Sigmoid colon (tissue), 7 donors: ENCODE measurements around the gene RHOV. TPM values are rescaled to one million over a fixed set of nuclear protein-coding genes. Genes with fewer than 3 reads are reported as not detected.

ENCODE experiments used
- DNase-seq: peaks from one replicate; pipeline ENCODE4 v3.0.0-alpha.2; 2019
- H3K27ac ChIP-seq, 4 donors: fragments of 200-600 bp; sonication (generic); one replicate each; pipeline ENCODE4 v1.5.1; 2016 to 2019; ENCODE audit warnings: mild to moderate bottlenecking in 1 of 4
- H3K27me3 ChIP-seq, 3 donors: fragments of 200-600 bp; sonication (generic); one replicate each; pipeline ENCODE4 v1.5.1; 2019; ENCODE audit warnings: mild to moderate bottlenecking in 1 of 3
- H3K36me3 ChIP-seq, 4 donors: fragments of 200-600 bp; sonication (generic); one replicate each; pipeline ENCODE4 v1.5.1; 2016 to 2019
- H3K4me1 ChIP-seq, 4 donors: fragments of 200-600 bp; sonication (generic); one replicate each; pipeline ENCODE4 v1.5.1; 2017 to 2019
- H3K4me3 ChIP-seq, 4 donors: fragments of 200-600 bp; sonication (generic); one replicate each; pipeline ENCODE4 v1.5.1; 2017 to 2019; ENCODE audit warnings: mild to moderate bottlenecking in 2 of 4, moderate library complexity in 1 of 4
- H3K9me3 ChIP-seq, 4 donors: fragments of 200-600 bp in 3 of 4; sonication (generic) in 3 of 4; one replicate each; pipeline versions ENCODE4 v1.5.1 to v1.6.1; 2013 to 2019
- CTCF ChIP-seq, 4 experiments: fragments of 450-650 bp in 3 of 4; fragments of 200-600 bp in 1 of 4; IDR thresholded peaks; one replicate each; pipeline ENCODE4 v1.5.1; 2016 to 2019; ENCODE audit warnings: antibody characterized with exemption in 4 of 4, mild to moderate bottlenecking in 3 of 4, moderate library complexity in 2 of 4
- EP300 ChIP-seq, 4 donors: sonication (generic); formaldehyde crosslinking; IDR thresholded peaks; one replicate each; pipeline ENCODE4 v1.6.1; 2017; ENCODE audit warnings: antibody characterized with exemption in 4 of 4
- POLR2A ChIP-seq, 2 donors: fragments of 450-650 bp; IDR thresholded peaks; one replicate each; pipeline ENCODE4 v1.6.1; 2016; ENCODE audit warnings: antibody characterized with exemption in 2 of 2, mild to moderate bottlenecking in 2 of 2, moderate library complexity in 2 of 2
- POLR2AphosphoS5 ChIP-seq, 4 donors: sonication (generic); formaldehyde crosslinking; IDR thresholded peaks; one replicate each; pipeline ENCODE4 v1.6.1; 2017; ENCODE audit warnings: antibody characterized with exemption in 4 of 4
- WGBS, 2 donors: extraction: QIAGEN DNeasy Blood & Tissue Kit; methylation state at CpG; one replicate each; pipeline ENCODE4 v1.1.7; 2013; 5-methylcytosine and 5-hydroxymethylcytosine counted together
- intact Hi-C: fragments of 100-400 bp; cut with DNase I; formaldehyde crosslinking; loops from one replicate; pipeline ENCODE4 v1.15.1; 2023
- polyA plus RNA-seq, 3 donors: library from polyadenylated mRNA; stranded (reverse); fragments of 200-250 nt; gene quantifications; one replicate each; pipeline ENCODE4 v1.2.3, GENCODE V29; 2013
- total RNA-seq, 4 donors: library from RNA; depleted of rRNA; stranded (reverse); fragments of >200 nt; gene quantifications; one replicate each; pipeline ENCODE4 v1.1.0, GENCODE V29; 2016
- donor health status: healthy with polysubstance abuse.
- donor health status: Bipolar disorder and iron deficiency.
- donor health status: healthy.

Gene RHOV
- total and polyA plus RNA-seq, 7 donors: 4.8 to 8.1 (median 5.2) TPM; not detected in 4

GRCh38 chr15:40836020-40836419 lies 38.0 kb downstream of the RHOV start:
- no peaks in the 10 kb centered on the region for H3K9me3 ChIP-seq
- TF ChIP-seq EP300 (IDR thresholded peaks at IDR 0.05): no peak
- TF ChIP-seq POLR2AphosphoS5 (IDR thresholded peaks at IDR 0.05): no peak
- no peak for TF ChIP-seq CTCF (IDR thresholded peaks at IDR 0.05)
- TF ChIP-seq POLR2A (IDR thresholded peaks at IDR 0.05): no peak
- WGBS, 2 donors: 94 to 96% methylated on average over 1 of the region's 1 CpG
- no peak overlapping the region for H3K27ac ChIP-seq
- intact Hi-C loops: no loop called here
- no peaks in the 10 kb centered on the region for H3K36me3 ChIP-seq
- no peaks in the 10 kb centered on the region for H3K27me3 ChIP-seq
- no peak overlapping the region for H3K4me3 ChIP-seq
- DNase-seq: no peak
- H3K4me1 ChIP-seq: no peaks in the 10 kb centered on the region

- DNase-seq: no peak
- intact Hi-C loops: no loop called here
- H3K27ac ChIP-seq: no peak overlapping the region
- H3K4me3 ChIP-seq: no peak overlapping the region
- no peaks in the 10 kb centered on the region for H3K36me3 ChIP-seq
- no peaks in the 10 kb centered on the region for H3K9me3 ChIP-seq
- TF ChIP-seq EP300 (IDR thresholded peaks at IDR 0.05) (no peak), CTCF (IDR thresholded peaks at IDR 0.05) (no peak), POLR2A (IDR thresholded peaks at IDR 0.05) (no peak), POLR2AphosphoS5 (IDR thresholded peaks at IDR 0.05) (no peak)
- no peaks in the 10 kb centered on the region for H3K27me3 ChIP-seq
- no peaks in the 10 kb centered on the region for H3K4me1 ChIP-seq
These were observed 41.1 kb downstream of the RHOV start for GRCh38 chr15:40832903-40833302.

- H3K27me3 ChIP-seq: peaks cover 0 to 3% (median 0%) of the 10 kb centered on the region in 3 donors
- no peaks in the 10 kb centered on the region for H3K9me3 ChIP-seq
- TF ChIP-seq CTCF (IDR thresholded peaks at IDR 0.05) (no peak), POLR2AphosphoS5 (IDR thresholded peaks at IDR 0.05) (no peak), POLR2A (IDR thresholded peaks at IDR 0.05) (no peak), EP300 (IDR thresholded peaks at IDR 0.05) (no peak)
- no peaks in the 10 kb centered on the region for H3K36me3 ChIP-seq
- 85 to 87% methylated on average over 1 of the region's 1 CpG for WGBS, 2 donors
- no peak for DNase-seq
- intact Hi-C loops: no loop called here
- H3K4me1 ChIP-seq: no peaks in the 10 kb centered on the region
- no peak overlapping the region for H3K27ac ChIP-seq
- no peak overlapping the region for H3K4me3 ChIP-seq
These were observed 42.2 kb downstream of the RHOV start for GRCh38 chr15:40831861-40832260.

GRCh38 chr15:40830884-40831283 lies 43.1 kb downstream of the RHOV start:
- intact Hi-C loops: no loop called here
- 74% methylated on average over 2 of the region's 2 CpGs for WGBS, 2 donors
- Histone ChIP-seq H3K4me3 (no peak overlapping the region), H3K27me3 (peaks cover 0 to 3% (median 0%) of the 10 kb centered on the region in 3 donors), H3K36me3 (no peaks in the 10 kb centered on the region), H3K4me1 (no peaks in the 10 kb centered on the region), H3K27ac (no peak overlapping the region), H3K9me3 (no peaks in the 10 kb centered on the region)
- DNase-seq: no peak
- no peak for TF ChIP-seq POLR2A (IDR thresholded peaks at IDR 0.05)
- no peak for TF ChIP-seq EP300 (IDR thresholded peaks at IDR 0.05)
- no peak for TF ChIP-seq POLR2AphosphoS5 (IDR thresholded peaks at IDR 0.05)
- no peak for TF ChIP-seq CTCF (IDR thresholded peaks at IDR 0.05)

- intact Hi-C loops: no loop called here
- no peaks in the 10 kb centered on the region for H3K36me3 ChIP-seq
- no peak for DNase-seq
- H3K27ac ChIP-seq: no peak overlapping the region
- no peak overlapping the region for H3K4me3 ChIP-seq
- H3K9me3 ChIP-seq: no peaks in the 10 kb centered on the region
- no peak for TF ChIP-seq POLR2A (IDR thresholded peaks at IDR 0.05)
- TF ChIP-seq EP300 (IDR thresholded peaks at IDR 0.05): no peak
- no peak for TF ChIP-seq CTCF (IDR thresholded peaks at IDR 0.05)
- no peak for TF ChIP-seq POLR2AphosphoS5 (IDR thresholded peaks at IDR 0.05)
- peaks cover 0 to 8% (median 0%) of the 10 kb centered on the region in 3 donors for H3K27me3 ChIP-seq
- WGBS, 2 donors: 15 to 68% methylated on average over 7 of the region's 7 CpGs
- H3K4me1 ChIP-seq: no peaks in the 10 kb centered on the region
These were observed 44.9 kb downstream of the RHOV start for GRCh38 chr15:40829115-40829514.
